Measurements from ENCODE around the gene STK32B. TPM values are rescaled to one million over a fixed set of nuclear protein-coding genes. Genes with fewer than 3 reads are reported as not detected.

The STK32B gene
- total and polyA plus RNA-seq, 2 of the 4 experiments (the other 2 are of a cell fraction): 5.5 to 6.3 TPM

- no peaks in the 10 kb centered on the region for H3K27me3 ChIP-seq (ENCODE audit: control insufficient read depth, insufficient read depth, low read length)
- no peak overlapping the region for H4K91ac ChIP-seq (ENCODE audit: insufficient read depth, low read depth, low read length)
- H3K36me3 ChIP-seq (ENCODE audit: control insufficient read depth, insufficient read depth, low read length): peaks cover 6% of the 10 kb centered on the region; the same call in 1 of the 2 replicates
- H3K9me1 ChIP-seq (ENCODE audit: insufficient read depth, low read length): peaks cover 7% of the 10 kb centered on the region; the same call in 1 of the 2 replicates
- H2BK15ac ChIP-seq (ENCODE audit: low read depth, low read length): no peak overlapping the region
- no peak overlapping the region for H3K4me3 ChIP-seq (ENCODE audit: insufficient read depth, low read depth, low read length)
- POLR2A ChIA-PET (ENCODE audit: unreplicated experiment): no interaction called here
- no peak overlapping the region for H3K14ac ChIP-seq (replicated peaks; ENCODE audit: low read depth, low read length)
- intact Hi-C loops (cut with micrococcal nuclease): no loop called here
- H3K9me3 ChIP-seq (ENCODE audit: control insufficient read depth, insufficient read depth, low read length): no peaks in the 10 kb centered on the region
- no peak overlapping the region for H3K4ac ChIP-seq (ENCODE audit: low read depth, low read length)
- H3K4me2 ChIP-seq (ENCODE audit: low read depth, low read length): no peak overlapping the region
- H2BK20ac ChIP-seq (ENCODE audit: low read depth, low read length): no peak overlapping the region
- H2BK120ac ChIP-seq (ENCODE audit: low read depth, low read length): no peak overlapping the region
- no peak overlapping the region for H2AK5ac ChIP-seq (ENCODE audit: low read depth, low read length)
- dilution Hi-C loops (cut with HindIII; ENCODE audit: low sequenced_read_pairs, unreplicated experiment): no loop called here
- no peak for TF ChIP-seq CEBPB (IDR thresholded peaks at IDR 0.05; ENCODE audit: low read depth, low read length)
- TF ChIP-seq, protein P1, sequence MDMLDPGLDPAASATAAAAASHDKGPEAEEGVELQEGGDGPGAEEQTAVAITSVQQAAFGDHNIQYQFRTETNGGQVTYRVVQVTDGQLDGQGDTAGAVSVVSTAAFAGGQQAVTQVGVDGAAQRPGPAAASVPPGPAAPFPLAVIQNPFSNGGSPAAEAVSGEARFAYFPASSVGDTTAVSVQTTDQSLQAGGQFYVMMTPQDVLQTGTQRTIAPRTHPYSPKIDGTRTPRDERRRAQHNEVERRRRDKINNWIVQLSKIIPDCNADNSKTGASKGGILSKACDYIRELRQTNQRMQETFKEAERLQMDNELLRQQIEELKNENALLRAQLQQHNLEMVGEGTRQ (IDR thresholded peaks at IDR 0.05; ENCODE audit: low read depth, low read length): no peak
- TF ChIP-seq MXI1 (IDR thresholded peaks at IDR 0.05; ENCODE audit: borderline replicate concordance, low read depth, low read length): no peak
- TF ChIP-seq BHLHE40 (IDR thresholded peaks at IDR 0.05; ENCODE audit: low read depth, low read length): no peak
- TF ChIP-seq MAFK (IDR thresholded peaks at IDR 0.05; ENCODE audit: low read depth, low read length): no peak
- TF ChIP-seq POLR2A (IDR thresholded peaks at IDR 0.05; ENCODE audit: low read depth, low read length): no peak
- TF ChIP-seq ELK1 (IDR thresholded peaks at IDR 0.05; ENCODE audit: borderline replicate concordance, low read depth, low read length): no peak
- TF ChIP-seq RFX5 (IDR thresholded peaks at IDR 0.05; ENCODE audit: low read depth, low read length): no peak
- no peak for TF ChIP-seq CHD1 (IDR thresholded peaks at IDR 0.05; ENCODE audit: low read depth, low read length)
- no peak for TF ChIP-seq SMC3 (IDR thresholded peaks at IDR 0.05; ENCODE audit: low read depth, low read length)
- no peak for TF ChIP-seq FOS (IDR thresholded peaks at IDR 0.05; ENCODE audit: low read depth, low read length)
- TF ChIP-seq, protein P2, sequence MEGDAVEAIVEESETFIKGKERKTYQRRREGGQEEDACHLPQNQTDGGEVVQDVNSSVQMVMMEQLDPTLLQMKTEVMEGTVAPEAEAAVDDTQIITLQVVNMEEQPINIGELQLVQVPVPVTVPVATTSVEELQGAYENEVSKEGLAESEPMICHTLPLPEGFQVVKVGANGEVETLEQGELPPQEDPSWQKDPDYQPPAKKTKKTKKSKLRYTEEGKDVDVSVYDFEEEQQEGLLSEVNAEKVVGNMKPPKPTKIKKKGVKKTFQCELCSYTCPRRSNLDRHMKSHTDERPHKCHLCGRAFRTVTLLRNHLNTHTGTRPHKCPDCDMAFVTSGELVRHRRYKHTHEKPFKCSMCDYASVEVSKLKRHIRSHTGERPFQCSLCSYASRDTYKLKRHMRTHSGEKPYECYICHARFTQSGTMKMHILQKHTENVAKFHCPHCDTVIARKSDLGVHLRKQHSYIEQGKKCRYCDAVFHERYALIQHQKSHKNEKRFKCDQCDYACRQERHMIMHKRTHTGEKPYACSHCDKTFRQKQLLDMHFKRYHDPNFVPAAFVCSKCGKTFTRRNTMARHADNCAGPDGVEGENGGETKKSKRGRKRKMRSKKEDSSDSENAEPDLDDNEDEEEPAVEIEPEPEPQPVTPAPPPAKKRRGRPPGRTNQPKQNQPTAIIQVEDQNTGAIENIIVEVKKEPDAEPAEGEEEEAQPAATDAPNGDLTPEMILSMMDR (conservative IDR thresholded peaks at IDR 0.05; ENCODE audit: low read depth, low read length): no peak
- TF ChIP-seq RAD21 (IDR thresholded peaks at IDR 0.05; ENCODE audit: low read length): no peak
- no peak for TF ChIP-seq MAZ (IDR thresholded peaks at IDR 0.05; ENCODE audit: borderline replicate concordance, low read depth, low read length)
- no peak for TF ChIP-seq NFE2L2 (IDR thresholded peaks at IDR 0.05; ENCODE audit: low read depth, low read length)
- H3K56ac ChIP-seq (ENCODE audit: extremely low read depth, insufficient read depth, low read length): no peak overlapping the region
- CTCF ChIA-PET: no interaction called here
- no peak overlapping the region for H3K18ac ChIP-seq (ENCODE audit: low read depth, low read length)
- peaks cover 3% of the 10 kb centered on the region; the same call in 1 of the 2 replicates for H3K4me1 ChIP-seq (ENCODE audit: control insufficient read depth, insufficient read depth, low read length)
- in situ Hi-C loops (cut with MboI; ENCODE audit: low sequenced_read_pairs): no loop called here
- WGBS, 2 experiments (ENCODE audit: extremely low coverage in 2 of 2, insufficient read length in 1 of 2): no CpG with 5 or more reads among the region's 3 CpGs
- ATAC-seq (ENCODE audit: low read depth): no peak
- DNase-seq: no peak
- H4K8ac ChIP-seq (ENCODE audit: low read depth in 2 of 2, low read length in 2 of 2): no peak overlapping the region
- H2BK5ac ChIP-seq (ENCODE audit: low read depth, low read length, poor library complexity, severe bottlenecking): no peak overlapping the region
- H3K23ac ChIP-seq (ENCODE audit: low read depth, low read length): no peak overlapping the region
- H2AK9ac ChIP-seq (replicated peaks; ENCODE audit: low read depth, low read length, poor library complexity): no peak overlapping the region
- H3K79me1 ChIP-seq (ENCODE audit: low read depth in 1 of 2, low read length in 2 of 2): no peaks in the 10 kb centered on the region
- H3K27ac ChIP-seq (ENCODE audit: insufficient read depth, low read length): no peak overlapping the region
- no peak overlapping the region for H3K9ac ChIP-seq (ENCODE audit: low read depth, low read length)
- H4K20me1 ChIP-seq (ENCODE audit: insufficient read depth, low read length): no peaks in the 10 kb centered on the region
- BruUV-seq (replicated peaks): no TSS peak
- H4K5ac ChIP-seq (ENCODE audit: low read depth, low read length): no peak overlapping the region
- H2AFZ ChIP-seq (replicated peaks; ENCODE audit: low read length, poor library complexity): no peak overlapping the region
Observed at GRCh38 chr4:5527211-5527610, 475.9 kb downstream of the STK32B start.
